ENCODE results near the gene IDH3A. TPM values are rescaled to one million over a fixed set of nuclear protein-coding genes. Genes with fewer than 3 reads are reported as not detected.

IDH3A gene
- total RNA-seq, 1 donor from 2014 or later = 19.3 TPM

GRCh38 chr15:78168608-78169007, 19.4 kb downstream of the IDH3A start:
- no peak overlapping the region for H3K9ac ChIP-seq
- no peaks in the 10 kb centered on the region for H3K9me3 ChIP-seq (ENCODE audit: low read depth)
- no peak overlapping the region for H3K4me3 Mint-ChIP-seq
- DNase-seq (ENCODE audit: low spot score) = no peak
- no peak overlapping the region for H3K4me2 ChIP-seq
- H3K27ac Mint-ChIP-seq = no peak overlapping the region
- no peaks in the 10 kb centered on the region for H3K4me1 Mint-ChIP-seq
- H2AFZ ChIP-seq (replicated peaks) = no peak overlapping the region
- H3K4me3 ChIP-seq = no peak overlapping the region
- no peaks in the 10 kb centered on the region for H3K4me1 ChIP-seq
- no peaks in the 10 kb centered on the region for H3F3A ChIP-seq (ENCODE audit: low read depth)
- H3K27me3 Mint-ChIP-seq (ENCODE audit: insufficient read depth, low read depth) = no peaks in the 10 kb centered on the region
- no peak overlapping the region for H3K27ac ChIP-seq
- no peaks in the 10 kb centered on the region for H4K20me1 ChIP-seq (ENCODE audit: low read depth)
- peaks cover 4% of the 10 kb centered on the region for H3K36me3 ChIP-seq
- TF ChIP-seq EZH2 (IDR thresholded peaks at IDR 0.05) = no peak
- TF ChIP-seq CTCF (IDR thresholded peaks at IDR 0.05) = no peak
- TF ChIP-seq EZH2phosphoT487 (IDR thresholded peaks at IDR 0.05) = no peak
- no peaks in the 10 kb centered on the region for H3K79me2 ChIP-seq (ENCODE audit: low read depth)
- H3K36me3 Mint-ChIP-seq = peaks cover 20% of the 10 kb centered on the region
- no peaks in the 10 kb centered on the region for H3K27me3 ChIP-seq
- no peaks in the 10 kb centered on the region for H3K9me3 Mint-ChIP-seq

DNA sequence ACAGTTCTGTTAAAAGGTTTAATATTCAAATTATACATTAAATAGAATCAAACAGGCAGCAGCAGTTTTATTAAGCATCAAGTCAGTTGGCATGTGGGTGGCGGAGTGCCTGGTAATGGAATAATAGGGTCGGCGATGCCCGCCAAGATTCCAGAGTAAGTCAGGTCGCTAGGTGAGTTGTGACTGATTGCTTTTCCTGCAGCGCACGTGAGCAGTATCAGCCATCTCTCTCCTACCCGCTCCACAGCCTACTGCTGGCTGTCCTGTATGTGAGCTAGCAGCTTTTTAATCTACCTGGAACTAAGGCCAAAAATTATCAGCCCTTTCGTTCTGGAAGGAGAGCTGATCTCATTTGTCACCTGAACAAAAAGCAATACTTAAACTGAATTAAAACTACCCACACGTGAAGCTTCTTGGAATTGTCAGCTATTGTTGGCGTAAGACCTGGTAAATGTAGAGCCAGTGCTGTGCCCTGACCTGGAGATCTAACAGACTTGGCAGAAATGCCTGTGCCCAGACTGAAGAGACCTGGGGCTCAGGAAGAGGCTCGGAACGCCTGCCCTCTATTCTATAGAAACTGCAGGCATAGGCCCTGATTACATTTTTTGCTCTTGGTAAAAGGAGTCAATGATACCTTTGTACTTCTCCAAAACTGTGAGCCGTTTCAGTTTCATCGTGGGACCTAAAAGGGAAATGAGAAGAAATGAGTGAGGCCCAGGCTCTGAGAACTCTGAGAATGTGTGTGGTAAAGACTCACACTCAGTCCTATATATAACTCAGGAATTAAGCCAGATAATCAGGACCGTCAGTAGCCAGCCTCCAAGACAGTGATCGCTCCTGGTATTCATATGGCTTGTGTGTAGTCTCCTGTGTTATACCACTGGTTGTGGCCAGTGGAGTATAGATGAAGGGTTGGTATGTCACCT, 21.9 kb downstream of the IDH3A start:
- H3K9ac ChIP-seq = no peak overlapping the region
- H3K79me2 ChIP-seq (ENCODE audit: low read depth) = no peaks in the 10 kb centered on the region
- peaks cover 4% of the 10 kb centered on the region for H3K36me3 ChIP-seq
- Mint-ChIP-seq H3K36me3 (peaks cover 15% of the 10 kb centered on the region), H3K27ac (no peak overlapping the region), H3K4me1 (no peaks in the 10 kb centered on the region), H3K4me3 (no peak overlapping the region), H3K9me3 (no peaks in the 10 kb centered on the region), H3K27me3 (ENCODE audit: insufficient read depth, low read depth) (no peaks in the 10 kb centered on the region)
- H3K4me2 ChIP-seq = no peak overlapping the region
- no peaks in the 10 kb centered on the region for H3F3A ChIP-seq (ENCODE audit: low read depth)
- H2AFZ ChIP-seq (replicated peaks) = no peak overlapping the region
- no peaks in the 10 kb centered on the region for H3K27me3 ChIP-seq
- TF ChIP-seq EZH2 (IDR thresholded peaks at IDR 0.05) = no peak
- no peak for TF ChIP-seq CTCF (IDR thresholded peaks at IDR 0.05)
- no peak for TF ChIP-seq EZH2phosphoT487 (IDR thresholded peaks at IDR 0.05)
- DNase-seq (ENCODE audit: low spot score) = no peak
- no peaks in the 10 kb centered on the region for H3K9me3 ChIP-seq (ENCODE audit: low read depth)
- H3K27ac ChIP-seq = no peak overlapping the region
- no peaks in the 10 kb centered on the region for H4K20me1 ChIP-seq (ENCODE audit: low read depth)
- no peak overlapping the region for H3K4me3 ChIP-seq
- H3K4me1 ChIP-seq = no peaks in the 10 kb centered on the region

DNA sequence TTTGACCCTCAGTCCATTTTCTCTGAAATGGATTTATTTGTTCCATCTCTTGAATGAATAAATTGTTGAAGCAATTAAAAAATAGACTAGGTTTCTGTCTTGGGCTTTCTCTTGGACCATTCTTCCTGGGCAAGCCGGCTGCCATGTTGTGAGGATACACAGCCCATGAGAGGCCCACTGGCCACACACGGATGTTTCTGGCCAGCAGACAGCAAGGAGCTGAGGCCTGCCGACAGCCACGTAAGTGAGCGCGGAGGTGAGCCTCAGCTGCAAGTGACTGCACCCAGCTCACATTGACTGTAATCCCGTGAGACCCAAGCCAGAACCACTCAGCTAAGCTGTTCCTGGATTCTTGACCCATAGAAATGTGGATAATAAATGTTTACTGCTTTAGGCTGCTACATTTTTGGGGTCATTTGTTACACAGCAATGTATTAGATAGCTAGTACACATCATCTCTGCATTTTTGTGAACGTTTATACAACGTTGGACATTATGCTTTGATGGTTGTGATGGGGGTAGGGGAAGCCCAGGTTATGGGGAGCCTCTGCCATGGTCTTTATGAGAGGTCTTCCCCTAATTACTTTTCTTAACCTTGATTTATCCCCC, 22.8 kb downstream of the IDH3A start:
- H3K27ac Mint-ChIP-seq = no peak overlapping the region
- Histone ChIP-seq H3K4me3 (no peak overlapping the region), H3K4me1 (no peaks in the 10 kb centered on the region), H2AFZ (replicated peaks) (no peak overlapping the region), H3K27me3 (no peaks in the 10 kb centered on the region), H3K9ac (no peak overlapping the region), H4K20me1 (ENCODE audit: low read depth) (no peaks in the 10 kb centered on the region), H3K36me3 (peaks cover 4% of the 10 kb centered on the region), H3K27ac (no peak overlapping the region), H3K9me3 (ENCODE audit: low read depth) (no peaks in the 10 kb centered on the region), H3K4me2 (no peak overlapping the region), H3F3A (ENCODE audit: low read depth) (no peaks in the 10 kb centered on the region), H3K79me2 (ENCODE audit: low read depth) (no peaks in the 10 kb centered on the region)
- H3K4me3 Mint-ChIP-seq = no peak overlapping the region
- no peaks in the 10 kb centered on the region for H3K27me3 Mint-ChIP-seq (ENCODE audit: insufficient read depth, low read depth)
- no peaks in the 10 kb centered on the region for H3K9me3 Mint-ChIP-seq
- TF ChIP-seq EZH2phosphoT487 (IDR thresholded peaks at IDR 0.05) (no peak), CTCF (IDR thresholded peaks at IDR 0.05) (no peak), EZH2 (IDR thresholded peaks at IDR 0.05) (no peak)
- DNase-seq (ENCODE audit: low spot score) = no peak
- H3K36me3 Mint-ChIP-seq = peaks cover 12% of the 10 kb centered on the region
- no peaks in the 10 kb centered on the region for H3K4me1 Mint-ChIP-seq

All from neural progenitor cell (in vitro differentiated cells).